ENCODE data around the gene AP2B1.

DNA sequence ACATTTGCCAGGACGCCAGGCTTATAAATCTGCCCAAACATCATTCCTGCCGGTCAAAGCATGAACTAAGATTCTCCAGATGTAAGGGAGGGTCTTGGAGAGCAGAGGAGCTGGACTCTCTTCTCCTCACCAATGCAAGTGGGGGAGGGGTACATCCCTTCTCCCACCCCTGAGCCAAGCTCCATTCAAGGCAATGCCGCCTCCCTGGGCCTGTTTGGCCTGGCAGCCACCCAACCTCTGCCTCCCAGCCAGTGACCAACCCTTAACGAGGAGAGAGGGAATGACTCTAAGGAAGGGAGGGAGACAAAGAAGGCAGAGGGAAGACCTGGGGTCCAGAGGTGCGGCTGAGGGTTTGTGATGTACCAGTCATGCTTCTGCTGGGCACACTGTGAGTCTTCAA is 187.4 kb downstream of the AP2B1 start:
- TF ChIP-seq, protein P1, sequence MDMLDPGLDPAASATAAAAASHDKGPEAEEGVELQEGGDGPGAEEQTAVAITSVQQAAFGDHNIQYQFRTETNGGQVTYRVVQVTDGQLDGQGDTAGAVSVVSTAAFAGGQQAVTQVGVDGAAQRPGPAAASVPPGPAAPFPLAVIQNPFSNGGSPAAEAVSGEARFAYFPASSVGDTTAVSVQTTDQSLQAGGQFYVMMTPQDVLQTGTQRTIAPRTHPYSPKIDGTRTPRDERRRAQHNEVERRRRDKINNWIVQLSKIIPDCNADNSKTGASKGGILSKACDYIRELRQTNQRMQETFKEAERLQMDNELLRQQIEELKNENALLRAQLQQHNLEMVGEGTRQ (IDR thresholded peaks at IDR 0.05; ENCODE audit: borderline replicate concordance, low read depth, low read length), result no peak
- TF ChIP-seq GABPA (IDR thresholded peaks at IDR 0.05; ENCODE audit: low read depth) (no peak), POLR2AphosphoS5 (IDR thresholded peaks at IDR 0.05; ENCODE audit: low read depth, low read length) (no peak), SIN3A (IDR thresholded peaks at IDR 0.05; ENCODE audit: borderline replicate concordance, low read depth, low read length) (no peak), FOXJ3 (CRISPR knock-in tag; IDR thresholded peaks at IDR 0.05) (no peak), TCF12 (IDR thresholded peaks at IDR 0.05) (no peak), FOXM1 (IDR thresholded peaks at IDR 0.05; ENCODE audit: low read depth) (no peak), RCOR1 (IDR thresholded peaks at IDR 0.05; ENCODE audit: low read length) (no peak), EP300 (IDR thresholded peaks at IDR 0.05; ENCODE audit: borderline replicate concordance in 1 of 2, low read depth in 1 of 2, low read length in 1 of 2) (no peak)
- TF ChIP-seq, protein P2, sequence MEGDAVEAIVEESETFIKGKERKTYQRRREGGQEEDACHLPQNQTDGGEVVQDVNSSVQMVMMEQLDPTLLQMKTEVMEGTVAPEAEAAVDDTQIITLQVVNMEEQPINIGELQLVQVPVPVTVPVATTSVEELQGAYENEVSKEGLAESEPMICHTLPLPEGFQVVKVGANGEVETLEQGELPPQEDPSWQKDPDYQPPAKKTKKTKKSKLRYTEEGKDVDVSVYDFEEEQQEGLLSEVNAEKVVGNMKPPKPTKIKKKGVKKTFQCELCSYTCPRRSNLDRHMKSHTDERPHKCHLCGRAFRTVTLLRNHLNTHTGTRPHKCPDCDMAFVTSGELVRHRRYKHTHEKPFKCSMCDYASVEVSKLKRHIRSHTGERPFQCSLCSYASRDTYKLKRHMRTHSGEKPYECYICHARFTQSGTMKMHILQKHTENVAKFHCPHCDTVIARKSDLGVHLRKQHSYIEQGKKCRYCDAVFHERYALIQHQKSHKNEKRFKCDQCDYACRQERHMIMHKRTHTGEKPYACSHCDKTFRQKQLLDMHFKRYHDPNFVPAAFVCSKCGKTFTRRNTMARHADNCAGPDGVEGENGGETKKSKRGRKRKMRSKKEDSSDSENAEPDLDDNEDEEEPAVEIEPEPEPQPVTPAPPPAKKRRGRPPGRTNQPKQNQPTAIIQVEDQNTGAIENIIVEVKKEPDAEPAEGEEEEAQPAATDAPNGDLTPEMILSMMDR (IDR thresholded peaks at IDR 0.05), result no peak
- TF ChIP-seq, protein P3, sequence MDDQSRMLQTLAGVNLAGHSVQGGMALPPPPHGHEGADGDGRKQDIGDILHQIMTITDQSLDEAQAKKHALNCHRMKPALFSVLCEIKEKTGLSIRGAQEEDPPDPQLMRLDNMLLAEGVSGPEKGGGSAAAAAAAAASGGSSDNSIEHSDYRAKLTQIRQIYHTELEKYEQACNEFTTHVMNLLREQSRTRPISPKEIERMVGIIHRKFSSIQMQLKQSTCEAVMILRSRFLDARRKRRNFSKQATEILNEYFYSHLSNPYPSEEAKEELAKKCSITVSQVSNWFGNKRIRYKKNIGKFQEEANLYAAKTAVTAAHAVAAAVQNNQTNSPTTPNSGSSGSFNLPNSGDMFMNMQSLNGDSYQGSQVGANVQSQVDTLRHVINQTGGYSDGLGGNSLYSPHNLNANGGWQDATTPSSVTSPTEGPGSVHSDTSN (IDR thresholded peaks at IDR 0.05), result no peak
- TF ChIP-seq, protein P4, sequence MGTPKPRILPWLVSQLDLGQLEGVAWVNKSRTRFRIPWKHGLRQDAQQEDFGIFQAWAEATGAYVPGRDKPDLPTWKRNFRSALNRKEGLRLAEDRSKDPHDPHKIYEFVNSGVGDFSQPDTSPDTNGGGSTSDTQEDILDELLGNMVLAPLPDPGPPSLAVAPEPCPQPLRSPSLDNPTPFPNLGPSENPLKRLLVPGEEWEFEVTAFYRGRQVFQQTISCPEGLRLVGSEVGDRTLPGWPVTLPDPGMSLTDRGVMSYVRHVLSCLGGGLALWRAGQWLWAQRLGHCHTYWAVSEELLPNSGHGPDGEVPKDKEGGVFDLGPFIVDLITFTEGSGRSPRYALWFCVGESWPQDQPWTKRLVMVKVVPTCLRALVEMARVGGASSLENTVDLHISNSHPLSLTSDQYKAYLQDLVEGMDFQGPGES (IDR thresholded peaks at IDR 0.05; ENCODE audit: low read depth, low read length), result no peak
- TF ChIP-seq, protein P5, sequence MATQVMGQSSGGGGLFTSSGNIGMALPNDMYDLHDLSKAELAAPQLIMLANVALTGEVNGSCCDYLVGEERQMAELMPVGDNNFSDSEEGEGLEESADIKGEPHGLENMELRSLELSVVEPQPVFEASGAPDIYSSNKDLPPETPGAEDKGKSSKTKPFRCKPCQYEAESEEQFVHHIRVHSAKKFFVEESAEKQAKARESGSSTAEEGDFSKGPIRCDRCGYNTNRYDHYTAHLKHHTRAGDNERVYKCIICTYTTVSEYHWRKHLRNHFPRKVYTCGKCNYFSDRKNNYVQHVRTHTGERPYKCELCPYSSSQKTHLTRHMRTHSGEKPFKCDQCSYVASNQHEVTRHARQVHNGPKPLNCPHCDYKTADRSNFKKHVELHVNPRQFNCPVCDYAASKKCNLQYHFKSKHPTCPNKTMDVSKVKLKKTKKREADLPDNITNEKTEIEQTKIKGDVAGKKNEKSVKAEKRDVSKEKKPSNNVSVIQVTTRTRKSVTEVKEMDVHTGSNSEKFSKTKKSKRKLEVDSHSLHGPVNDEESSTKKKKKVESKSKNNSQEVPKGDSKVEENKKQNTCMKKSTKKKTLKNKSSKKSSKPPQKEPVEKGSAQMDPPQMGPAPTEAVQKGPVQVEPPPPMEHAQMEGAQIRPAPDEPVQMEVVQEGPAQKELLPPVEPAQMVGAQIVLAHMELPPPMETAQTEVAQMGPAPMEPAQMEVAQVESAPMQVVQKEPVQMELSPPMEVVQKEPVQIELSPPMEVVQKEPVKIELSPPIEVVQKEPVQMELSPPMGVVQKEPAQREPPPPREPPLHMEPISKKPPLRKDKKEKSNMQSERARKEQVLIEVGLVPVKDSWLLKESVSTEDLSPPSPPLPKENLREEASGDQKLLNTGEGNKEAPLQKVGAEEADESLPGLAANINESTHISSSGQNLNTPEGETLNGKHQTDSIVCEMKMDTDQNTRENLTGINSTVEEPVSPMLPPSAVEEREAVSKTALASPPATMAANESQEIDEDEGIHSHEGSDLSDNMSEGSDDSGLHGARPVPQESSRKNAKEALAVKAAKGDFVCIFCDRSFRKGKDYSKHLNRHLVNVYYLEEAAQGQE (IDR thresholded peaks at IDR 0.05; ENCODE audit: low read depth, low read length), result no peak
